Esophagus muscularis mucosa (tissue), 4 donors: ENCODE data around the gene EVI5.

Experiments
- CTCF ChIP-seq, 3 experiments: fragments of 200-600 bp in 2 of 3; fragments of 450-650 bp in 1 of 3; sonication (generic) in 2 of 3; IDR thresholded peaks; one replicate each; pipeline ENCODE4 v1.5.1; 2017 to 2019; ENCODE audit warnings: antibody characterized with exemption in 3 of 3, mild to moderate bottlenecking in 2 of 3, moderate library complexity in 1 of 3
- EP300 ChIP-seq: sonication (generic); formaldehyde crosslinking; IDR thresholded peaks from one replicate; pipeline ENCODE4 v1.6.1; 2017; ENCODE audit warnings: antibody characterized with exemption
- POLR2A ChIP-seq: fragments of 450-650 bp; IDR thresholded peaks from one replicate; pipeline ENCODE4 v1.6.1; 2017; ENCODE audit warnings: antibody characterized with exemption, moderate library complexity, mild to moderate bottlenecking, low read depth

GRCh38 chr1:92502247-92502646 is 282.7 kb downstream of the EVI5 start:
- TF ChIP-seq EP300 = no peak
- TF ChIP-seq CTCF (IDR thresholded peaks at IDR 0.05) = no peak
- no peak for TF ChIP-seq POLR2A
